ENCODE results near the gene GGN.

DNA sequence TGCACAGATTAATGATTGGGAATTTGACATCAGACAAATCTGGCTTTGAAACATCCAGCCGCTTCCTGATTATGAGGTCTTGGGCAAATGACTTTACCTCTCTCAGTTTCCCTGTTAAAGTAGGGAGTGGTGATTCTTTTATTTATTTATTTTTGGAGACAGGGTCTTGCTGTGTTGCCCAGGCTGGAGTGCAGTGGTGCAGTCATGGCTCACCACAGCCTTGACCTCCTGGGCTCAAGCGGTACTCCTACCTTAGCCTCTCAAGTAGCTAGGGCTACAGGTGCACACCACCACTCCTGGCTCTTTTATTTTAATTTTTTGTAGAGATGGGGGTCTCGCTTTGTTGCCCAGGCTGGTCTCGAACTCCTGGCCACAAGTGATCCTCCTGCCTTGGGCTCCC is 10.8 kb downstream of the GGN start:
- TF ChIP-seq CTCF (IDR thresholded peaks at IDR 0.05; ENCODE audit: poor library complexity) (no peak), EZH2phosphoT487 (IDR thresholded peaks at IDR 0.05; ENCODE audit: low read depth, severe bottlenecking, unreplicated experiment) (no peak), EZH2 (IDR thresholded peaks at IDR 0.05; ENCODE audit: borderline replicate concordance) (no peak)

Measured in hepatocyte (in vitro differentiated cells).